HEK293 (cell line): ENCODE results near the gene OBSL1.
A peak's percentile ranks its signal among the peaks of the same experiment; 100 is the strongest.

Source experiments
- ATF2 ChIP-seq: fragments of 450-650 bp; formaldehyde crosslinking; IDR thresholded peaks from 2 replicates; pipeline ENCODE4 v1.5.1; 2016; ENCODE audit warnings: missing biosample characterization, missing genetic modification characterization, low read depth
- IKZF3 ChIP-seq: fragments of 450-650 bp; IDR thresholded peaks from 2 replicates; pipeline ENCODE4 v1.5.0; 2018; ENCODE audit warnings: missing biosample characterization, mild to moderate bottlenecking, missing genetic modification characterization, moderate library complexity
- KLF17 ChIP-seq: fragments of 450-650 bp; formaldehyde crosslinking; IDR thresholded peaks from 2 replicates; pipeline ENCODE4 v1.5.1; 2016; ENCODE audit warnings: missing biosample characterization, missing genetic modification characterization
- PRDM1 ChIP-seq: fragments of 450-650 bp; formaldehyde crosslinking; IDR thresholded peaks from 2 replicates; pipeline ENCODE4; 2016; ENCODE audit warnings: missing biosample characterization, missing genetic modification characterization
- ZBTB7A ChIP-seq: fragments of 450-650 bp; formaldehyde crosslinking; IDR thresholded peaks from 2 replicates; pipeline ENCODE4 v1.5.1; 2016; ENCODE audit warnings: low read depth, missing biosample characterization, missing genetic modification characterization
- ZFHX2 ChIP-seq: fragments of 450-650 bp; formaldehyde crosslinking; conservative IDR thresholded peaks from 2 replicates; pipeline ENCODE4 v1.5.1; 2016; ENCODE audit warnings: missing biosample characterization, missing genetic modification characterization
- ZNF184 ChIP-seq: fragments of 450-650 bp; IDR thresholded peaks from 2 replicates; pipeline ENCODE4 v1.5.1; 2018; ENCODE audit warnings: missing biosample characterization, mild to moderate bottlenecking, missing genetic modification characterization
- ZSCAN16 ChIP-seq: fragments of 450-650 bp; formaldehyde crosslinking; IDR thresholded peaks from 2 replicates; pipeline ENCODE4 v1.5.1; 2016; ENCODE audit warnings: missing biosample characterization, missing genetic modification characterization
- TF ChIP-seq, protein P1 (sequence below): fragments of 450-650 bp; formaldehyde crosslinking; IDR thresholded peaks from 2 replicates; pipeline ENCODE4 v1.5.1; 2016; ENCODE audit warnings: missing biosample characterization, missing genetic modification characterization
- TF ChIP-seq, protein P2 (sequence below): fragments of 450-650 bp; IDR thresholded peaks from 2 replicates; pipeline ENCODE4 v1.5.1; 2018; ENCODE audit warnings: missing biosample characterization, mild to moderate bottlenecking, missing genetic modification characterization
- TF ChIP-seq, protein P3 (sequence below): fragments of 450-650 bp; formaldehyde crosslinking; IDR thresholded peaks from 2 replicates; pipeline ENCODE4 v1.5.0; 2017; ENCODE audit warnings: missing biosample characterization, missing genetic modification characterization, borderline replicate concordance

DNA sequence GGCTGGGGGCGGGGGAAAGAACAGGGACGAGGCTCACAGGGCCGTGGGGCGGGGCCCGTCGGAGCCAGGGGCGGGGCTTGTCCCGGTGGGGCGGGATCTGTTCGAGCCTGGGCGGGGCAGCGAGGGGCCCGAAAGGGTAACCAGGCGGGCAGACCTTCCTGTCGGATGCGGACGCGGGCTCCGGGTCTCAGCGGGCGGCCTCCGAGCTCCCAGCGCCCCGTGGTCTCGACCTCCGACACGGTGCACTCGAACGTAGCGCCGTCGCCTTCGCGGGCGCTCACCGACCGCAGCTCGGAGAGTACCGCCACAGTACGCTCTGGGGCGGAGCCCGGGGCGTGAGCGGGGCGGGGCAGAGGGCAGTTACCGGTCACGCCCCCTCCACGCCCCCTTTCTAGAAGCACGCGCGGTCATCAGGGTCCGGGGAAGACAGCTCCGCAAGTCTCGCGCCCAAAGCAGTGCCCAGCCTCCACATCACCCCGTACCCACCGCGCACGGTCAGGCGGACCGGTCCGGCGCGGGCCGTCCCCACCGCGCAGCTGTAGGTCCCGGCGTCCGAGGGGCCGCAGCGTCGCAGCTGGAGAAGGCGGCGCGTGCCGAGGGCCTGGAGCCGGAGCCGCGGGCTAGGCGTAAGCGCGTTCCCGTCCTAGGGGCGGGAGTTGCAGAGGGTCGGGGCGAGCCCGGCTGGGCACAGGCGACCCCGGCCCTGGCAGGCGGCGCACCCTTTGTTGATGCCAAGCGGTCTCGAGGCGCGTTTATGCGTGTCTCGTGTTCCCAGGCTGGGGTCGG lies 18.8 kb downstream of the OBSL1 start:
- TF ChIP-seq, protein P1, sequence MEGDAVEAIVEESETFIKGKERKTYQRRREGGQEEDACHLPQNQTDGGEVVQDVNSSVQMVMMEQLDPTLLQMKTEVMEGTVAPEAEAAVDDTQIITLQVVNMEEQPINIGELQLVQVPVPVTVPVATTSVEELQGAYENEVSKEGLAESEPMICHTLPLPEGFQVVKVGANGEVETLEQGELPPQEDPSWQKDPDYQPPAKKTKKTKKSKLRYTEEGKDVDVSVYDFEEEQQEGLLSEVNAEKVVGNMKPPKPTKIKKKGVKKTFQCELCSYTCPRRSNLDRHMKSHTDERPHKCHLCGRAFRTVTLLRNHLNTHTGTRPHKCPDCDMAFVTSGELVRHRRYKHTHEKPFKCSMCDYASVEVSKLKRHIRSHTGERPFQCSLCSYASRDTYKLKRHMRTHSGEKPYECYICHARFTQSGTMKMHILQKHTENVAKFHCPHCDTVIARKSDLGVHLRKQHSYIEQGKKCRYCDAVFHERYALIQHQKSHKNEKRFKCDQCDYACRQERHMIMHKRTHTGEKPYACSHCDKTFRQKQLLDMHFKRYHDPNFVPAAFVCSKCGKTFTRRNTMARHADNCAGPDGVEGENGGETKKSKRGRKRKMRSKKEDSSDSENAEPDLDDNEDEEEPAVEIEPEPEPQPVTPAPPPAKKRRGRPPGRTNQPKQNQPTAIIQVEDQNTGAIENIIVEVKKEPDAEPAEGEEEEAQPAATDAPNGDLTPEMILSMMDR (tag by site-specific recombination) = no peak
- TF ChIP-seq ZSCAN16 (tag by site-specific recombination) (no peak), IKZF3 (no peak), ZBTB7A (tag by site-specific recombination) (no peak), PRDM1 (tag by site-specific recombination) (no peak), ZFHX2 (tag by site-specific recombination) (0 out of 2 replicates have a peak, but pooled peaks have one; percentile 5), KLF17 (tag by site-specific recombination) (no peak), ZNF184 (no peak), ATF2 (tag by site-specific recombination) (no peak)
- TF ChIP-seq, protein P2, sequence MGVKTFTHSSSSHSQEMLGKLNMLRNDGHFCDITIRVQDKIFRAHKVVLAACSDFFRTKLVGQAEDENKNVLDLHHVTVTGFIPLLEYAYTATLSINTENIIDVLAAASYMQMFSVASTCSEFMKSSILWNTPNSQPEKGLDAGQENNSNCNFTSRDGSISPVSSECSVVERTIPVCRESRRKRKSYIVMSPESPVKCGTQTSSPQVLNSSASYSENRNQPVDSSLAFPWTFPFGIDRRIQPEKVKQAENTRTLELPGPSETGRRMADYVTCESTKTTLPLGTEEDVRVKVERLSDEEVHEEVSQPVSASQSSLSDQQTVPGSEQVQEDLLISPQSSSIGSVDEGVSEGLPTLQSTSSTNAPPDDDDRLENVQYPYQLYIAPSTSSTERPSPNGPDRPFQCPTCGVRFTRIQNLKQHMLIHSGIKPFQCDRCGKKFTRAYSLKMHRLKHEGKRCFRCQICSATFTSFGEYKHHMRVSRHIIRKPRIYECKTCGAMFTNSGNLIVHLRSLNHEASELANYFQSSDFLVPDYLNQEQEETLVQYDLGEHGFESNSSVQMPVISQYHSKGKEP = no peak
- TF ChIP-seq, protein P3, sequence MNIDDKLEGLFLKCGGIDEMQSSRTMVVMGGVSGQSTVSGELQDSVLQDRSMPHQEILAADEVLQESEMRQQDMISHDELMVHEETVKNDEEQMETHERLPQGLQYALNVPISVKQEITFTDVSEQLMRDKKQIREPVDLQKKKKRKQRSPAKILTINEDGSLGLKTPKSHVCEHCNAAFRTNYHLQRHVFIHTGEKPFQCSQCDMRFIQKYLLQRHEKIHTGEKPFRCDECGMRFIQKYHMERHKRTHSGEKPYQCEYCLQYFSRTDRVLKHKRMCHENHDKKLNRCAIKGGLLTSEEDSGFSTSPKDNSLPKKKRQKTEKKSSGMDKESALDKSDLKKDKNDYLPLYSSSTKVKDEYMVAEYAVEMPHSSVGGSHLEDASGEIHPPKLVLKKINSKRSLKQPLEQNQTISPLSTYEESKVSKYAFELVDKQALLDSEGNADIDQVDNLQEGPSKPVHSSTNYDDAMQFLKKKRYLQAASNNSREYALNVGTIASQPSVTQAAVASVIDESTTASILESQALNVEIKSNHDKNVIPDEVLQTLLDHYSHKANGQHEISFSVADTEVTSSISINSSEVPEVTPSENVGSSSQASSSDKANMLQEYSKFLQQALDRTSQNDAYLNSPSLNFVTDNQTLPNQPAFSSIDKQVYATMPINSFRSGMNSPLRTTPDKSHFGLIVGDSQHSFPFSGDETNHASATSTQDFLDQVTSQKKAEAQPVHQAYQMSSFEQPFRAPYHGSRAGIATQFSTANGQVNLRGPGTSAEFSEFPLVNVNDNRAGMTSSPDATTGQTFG (tag by site-specific recombination) = no peak
